Cardiac muscle cell (in vitro differentiated cells and primary cell): ENCODE measurements around the gene MTMR12. TPM values are rescaled to one million over a fixed set of nuclear protein-coding genes. Genes with fewer than 3 reads are reported as not detected.

Source experiments
- DNase-seq, 2 donors: peaks; one replicate each; pipeline versions ENCODE4 v3.0.0 to v3.0.0-alpha.2; 2010 to 2017; ENCODE audit warnings: low read depth in 1 of 2, low spot score in 1 of 2
- H3K27ac ChIP-seq: fragments of 200-600 bp; sonication (generic); 2 replicates; pipeline ENCODE4 v1.5.1; 2016
- H3K27me3 ChIP-seq: fragments of 200-600 bp; sonication (generic); 2 replicates; pipeline ENCODE4 v1.6.0; 2016; ENCODE audit warnings: control low read depth
- H3K36me3 ChIP-seq: fragments of 200-600 bp; sonication (generic); 2 replicates; pipeline ENCODE4 v1.5.1; 2016; ENCODE audit warnings: control low read depth
- H3K4me1 ChIP-seq: fragments of 200-600 bp; sonication (generic); 2 replicates; pipeline ENCODE4 v1.8.1; 2017; ENCODE audit warnings: low read depth, mild to moderate bottlenecking, mixed run types
- H3K4me3 ChIP-seq: fragments of 200-600 bp; sonication (generic); 2 replicates; pipeline ENCODE4 v1.5.1; 2016; ENCODE audit warnings: mild to moderate bottlenecking
- H3K9me3 ChIP-seq: fragments of 200-600 bp; sonication (generic); 2 replicates; pipeline ENCODE4 v1.5.1; 2017; ENCODE audit warnings: low read depth, mild to moderate bottlenecking, control low read depth
- polyA plus RNA-seq: library from polyadenylated mRNA; unstranded; fragments of >200 nt; fragmentation: Nextera tagmentation; extraction: Ambion mirVana; gene quantifications from 2 replicates; pipeline ENCODE4 v1.2.1, GENCODE V29; 2016
- total RNA-seq: library from RNA; depleted of rRNA; stranded (reverse); fragments of >200 nt; gene quantifications from 2 replicates; pipeline ENCODE4 v1.2.3, GENCODE V29; 2016
- TF ChIP-seq, protein P1 (sequence below): IDR thresholded peaks from 2 replicates; pipeline ENCODE4 v1.5.1; 2012; ENCODE audit warnings: low read depth, mild to moderate bottlenecking, low read length

MTMR12 gene
- total and polyA plus RNA-seq, 2 experiments from 2014 or later = 11.3 to 11.6 TPM

DNA sequence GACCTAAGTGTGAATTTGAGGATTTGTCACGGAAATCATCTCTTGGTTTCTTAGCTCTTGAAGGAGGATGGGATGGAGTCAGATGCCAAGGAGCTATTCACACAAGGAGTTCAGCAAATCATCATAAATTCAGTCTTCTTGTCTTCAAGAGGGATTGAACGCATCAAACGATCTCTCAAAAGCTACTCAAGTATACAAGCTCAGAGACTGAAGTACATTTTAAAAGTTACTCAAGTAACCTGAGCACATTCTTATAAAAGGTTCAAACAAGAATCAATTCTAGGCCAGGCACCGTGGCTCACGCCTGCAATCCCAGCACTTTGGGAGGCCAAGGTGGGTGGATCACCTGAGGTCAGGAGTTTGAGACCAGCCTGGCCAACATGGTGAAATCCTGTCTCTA is 117.5 kb downstream of the MTMR12 start:
- no peak overlapping the region for H3K27ac ChIP-seq
- DNase-seq = no peak
- no peaks in the 10 kb centered on the region for H3K36me3 ChIP-seq
- no peaks in the 10 kb centered on the region for H3K9me3 ChIP-seq
- H3K4me1 ChIP-seq = no peaks in the 10 kb centered on the region
- no peak overlapping the region for H3K4me3 ChIP-seq
- H3K27me3 ChIP-seq = no peaks in the 10 kb centered on the region
- TF ChIP-seq, protein P1, sequence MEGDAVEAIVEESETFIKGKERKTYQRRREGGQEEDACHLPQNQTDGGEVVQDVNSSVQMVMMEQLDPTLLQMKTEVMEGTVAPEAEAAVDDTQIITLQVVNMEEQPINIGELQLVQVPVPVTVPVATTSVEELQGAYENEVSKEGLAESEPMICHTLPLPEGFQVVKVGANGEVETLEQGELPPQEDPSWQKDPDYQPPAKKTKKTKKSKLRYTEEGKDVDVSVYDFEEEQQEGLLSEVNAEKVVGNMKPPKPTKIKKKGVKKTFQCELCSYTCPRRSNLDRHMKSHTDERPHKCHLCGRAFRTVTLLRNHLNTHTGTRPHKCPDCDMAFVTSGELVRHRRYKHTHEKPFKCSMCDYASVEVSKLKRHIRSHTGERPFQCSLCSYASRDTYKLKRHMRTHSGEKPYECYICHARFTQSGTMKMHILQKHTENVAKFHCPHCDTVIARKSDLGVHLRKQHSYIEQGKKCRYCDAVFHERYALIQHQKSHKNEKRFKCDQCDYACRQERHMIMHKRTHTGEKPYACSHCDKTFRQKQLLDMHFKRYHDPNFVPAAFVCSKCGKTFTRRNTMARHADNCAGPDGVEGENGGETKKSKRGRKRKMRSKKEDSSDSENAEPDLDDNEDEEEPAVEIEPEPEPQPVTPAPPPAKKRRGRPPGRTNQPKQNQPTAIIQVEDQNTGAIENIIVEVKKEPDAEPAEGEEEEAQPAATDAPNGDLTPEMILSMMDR = no peak

DNA sequence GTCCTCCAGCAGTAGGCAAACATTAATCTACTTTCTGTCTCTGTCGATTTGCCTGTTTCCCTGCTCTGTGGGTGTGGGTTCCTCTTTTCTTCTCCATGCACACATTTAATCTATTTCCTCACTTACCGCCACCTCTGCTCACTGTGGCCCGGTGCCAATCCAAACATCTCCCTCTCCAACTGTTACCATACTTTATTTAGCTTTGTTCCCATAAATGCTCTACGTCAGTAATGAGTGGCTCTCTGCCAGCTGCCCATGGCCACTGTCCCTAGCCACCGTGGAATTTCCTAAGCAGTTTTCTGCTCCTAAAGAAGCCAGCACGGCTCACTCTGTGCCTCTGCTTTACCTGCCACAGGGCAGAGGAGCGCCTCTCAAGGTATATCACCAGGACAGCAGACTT is 119.1 kb downstream of the MTMR12 start:
- Histone ChIP-seq H3K4me1 (no peaks in the 10 kb centered on the region), H3K36me3 (no peaks in the 10 kb centered on the region), H3K27me3 (no peaks in the 10 kb centered on the region), H3K27ac (no peak overlapping the region), H3K4me3 (no peak overlapping the region), H3K9me3 (no peaks in the 10 kb centered on the region)
- peak in 1 of 2 donors; percentile 95 for DNase-seq
- TF ChIP-seq, protein P1 = no peak

DNA sequence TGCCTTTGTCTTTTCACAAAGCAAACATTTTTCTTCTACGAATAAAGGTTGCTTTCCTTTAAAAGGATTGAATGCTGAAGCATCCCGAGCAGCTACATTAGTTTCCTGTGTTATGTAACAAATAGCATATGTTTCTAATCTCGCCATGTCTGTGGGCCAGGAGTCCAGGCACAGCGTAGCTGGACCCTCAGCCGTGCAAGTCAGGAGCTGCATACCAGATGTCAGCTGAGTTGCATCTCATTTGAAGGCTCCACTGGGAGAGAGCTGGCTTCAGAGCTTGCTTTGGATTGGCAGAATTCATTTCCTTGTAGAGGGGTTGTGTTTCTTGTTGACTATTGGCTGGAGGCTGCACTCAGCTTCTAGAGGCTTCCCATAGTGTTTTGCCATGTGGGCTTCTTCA is 122.6 kb downstream of the MTMR12 start:
- TF ChIP-seq, protein P1 = no peak
- DNase-seq = peak in 1 of 2 donors; percentile 98
- H3K4me1 ChIP-seq = no peaks in the 10 kb centered on the region
- peaks cover 2% of the 10 kb centered on the region for H3K9me3 ChIP-seq
- H3K27me3 ChIP-seq = no peaks in the 10 kb centered on the region
- no peaks in the 10 kb centered on the region for H3K36me3 ChIP-seq
- no peak overlapping the region for H3K4me3 ChIP-seq
- no peak overlapping the region for H3K27ac ChIP-seq

DNA sequence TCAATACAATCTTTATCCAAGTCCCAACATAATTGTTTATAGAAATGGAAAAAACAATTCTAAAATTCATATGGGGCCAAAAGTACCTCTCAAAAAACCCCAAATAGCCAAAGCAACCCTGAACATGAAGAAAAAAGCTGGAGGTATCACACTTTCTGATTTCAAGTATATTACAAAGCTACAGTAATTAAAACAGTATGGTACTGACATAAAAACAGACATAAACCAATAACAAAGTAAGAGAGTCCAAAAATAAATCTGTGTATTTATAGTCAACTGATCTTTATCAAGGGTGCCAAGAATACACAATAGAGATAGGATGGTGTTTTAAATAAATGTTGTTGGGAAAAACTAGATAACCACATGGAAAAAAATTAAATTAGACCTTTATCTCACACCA is 125.1 kb downstream of the MTMR12 start:
- no peak for DNase-seq
- no peaks in the 10 kb centered on the region for H3K4me1 ChIP-seq
- H3K27me3 ChIP-seq = no peaks in the 10 kb centered on the region
- H3K4me3 ChIP-seq = no peak overlapping the region
- peaks cover 2% of the 10 kb centered on the region for H3K9me3 ChIP-seq
- H3K36me3 ChIP-seq = no peaks in the 10 kb centered on the region
- TF ChIP-seq, protein P1 = no peak
- no peak overlapping the region for H3K27ac ChIP-seq

DNA sequence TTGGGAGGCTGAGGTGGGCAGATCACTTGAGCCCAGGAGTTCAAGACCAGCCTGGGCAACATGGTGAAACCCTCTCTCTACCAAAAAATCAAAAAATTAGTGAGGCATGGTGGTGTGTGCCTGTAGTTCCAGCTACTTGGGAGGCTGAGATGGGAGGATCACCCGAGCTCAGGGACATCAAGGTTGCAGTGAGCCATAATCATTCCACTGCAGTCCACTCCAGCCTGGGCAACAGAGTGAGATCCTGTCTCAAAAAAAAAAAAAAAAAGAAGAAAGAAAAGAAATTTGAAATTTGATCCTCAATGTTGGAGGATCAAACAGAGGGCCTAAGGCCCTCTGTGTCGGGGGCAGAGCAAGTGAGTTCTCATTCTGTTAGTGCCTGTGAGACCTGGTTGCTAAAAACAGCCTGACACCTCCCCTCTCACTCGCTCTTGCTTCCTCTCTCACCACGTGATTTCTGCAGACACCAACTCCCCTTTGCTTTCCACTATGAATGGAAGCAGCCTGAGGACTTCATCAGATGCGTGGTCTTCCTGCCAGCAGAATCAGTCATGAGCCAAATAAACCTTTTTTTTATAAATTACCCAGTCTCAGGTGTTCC is 130.2 kb downstream of the MTMR12 start:
- Histone ChIP-seq H3K4me1 (no peaks in the 10 kb centered on the region), H3K27me3 (no peaks in the 10 kb centered on the region), H3K9me3 (no peaks in the 10 kb centered on the region), H3K36me3 (no peaks in the 10 kb centered on the region), H3K27ac (no peak overlapping the region), H3K4me3 (no peak overlapping the region)
- DNase-seq = no peak
- TF ChIP-seq, protein P1 = no peak

Other genes with a start within 250 kb of the MTMR12 start
- 79.6 and 105 TPM in 2 replicates for gene GOLPH3, start 138.6 kb downstream of the MTMR12 start, total RNA-seq
- gene GOLPH3, start 138.6 kb downstream of the MTMR12 start, polyA plus RNA-seq = 68.1 and 75.1 TPM in 2 replicates
- 56.4 and 75.6 TPM in 2 replicates for gene ZFR, start 131.8 kb upstream of the MTMR12 start, total RNA-seq
- gene ZFR, start 131.8 kb upstream of the MTMR12 start, polyA plus RNA-seq = 66.5 and 105 TPM in 2 replicates